Measurements from ENCODE around the gene DENND1A.

DNA sequence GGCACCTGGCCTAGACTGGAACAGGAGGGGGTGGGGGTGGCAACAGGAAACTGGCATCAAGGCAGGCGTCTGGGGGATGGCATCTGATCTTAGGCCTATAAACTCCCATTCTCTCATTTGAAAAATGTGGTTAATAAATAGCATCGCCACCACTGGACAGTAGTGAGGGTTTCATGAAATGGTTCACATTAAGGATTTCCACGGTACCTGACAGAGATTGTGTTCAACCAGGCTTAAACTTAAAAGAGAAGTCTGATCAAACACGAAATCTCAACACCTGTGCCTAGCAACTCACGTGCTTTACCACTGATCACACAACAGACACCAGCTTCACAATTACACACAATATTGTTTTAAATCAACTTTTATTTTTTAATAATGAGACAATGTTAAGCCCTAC, 3.0 kb downstream of the DENND1A start:
- TF ChIP-seq, protein P1, sequence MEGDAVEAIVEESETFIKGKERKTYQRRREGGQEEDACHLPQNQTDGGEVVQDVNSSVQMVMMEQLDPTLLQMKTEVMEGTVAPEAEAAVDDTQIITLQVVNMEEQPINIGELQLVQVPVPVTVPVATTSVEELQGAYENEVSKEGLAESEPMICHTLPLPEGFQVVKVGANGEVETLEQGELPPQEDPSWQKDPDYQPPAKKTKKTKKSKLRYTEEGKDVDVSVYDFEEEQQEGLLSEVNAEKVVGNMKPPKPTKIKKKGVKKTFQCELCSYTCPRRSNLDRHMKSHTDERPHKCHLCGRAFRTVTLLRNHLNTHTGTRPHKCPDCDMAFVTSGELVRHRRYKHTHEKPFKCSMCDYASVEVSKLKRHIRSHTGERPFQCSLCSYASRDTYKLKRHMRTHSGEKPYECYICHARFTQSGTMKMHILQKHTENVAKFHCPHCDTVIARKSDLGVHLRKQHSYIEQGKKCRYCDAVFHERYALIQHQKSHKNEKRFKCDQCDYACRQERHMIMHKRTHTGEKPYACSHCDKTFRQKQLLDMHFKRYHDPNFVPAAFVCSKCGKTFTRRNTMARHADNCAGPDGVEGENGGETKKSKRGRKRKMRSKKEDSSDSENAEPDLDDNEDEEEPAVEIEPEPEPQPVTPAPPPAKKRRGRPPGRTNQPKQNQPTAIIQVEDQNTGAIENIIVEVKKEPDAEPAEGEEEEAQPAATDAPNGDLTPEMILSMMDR (IDR thresholded peaks at IDR 0.05) = no peak
- TF ChIP-seq POLR2A (IDR thresholded peaks at IDR 0.05) (no peak), EP300 (IDR thresholded peaks at IDR 0.05) (no peak)
